Measurements from ENCODE around the gene IKZF2. TPM values are rescaled to one million over a fixed set of nuclear protein-coding genes. Genes with fewer than 3 reads are reported as not detected.

Gene IKZF2
- total and polyA plus RNA-seq, 4 donors = 1.3 to 51.4 (median 7.3) TPM

- 84 to 91% methylated on average over 1 of the region's 1 CpG for WGBS, 2 donors
- ATAC-seq (ENCODE audit: insufficient read depth, low FRiP score) = no peak
- H3K4me3 ChIP-seq = no peak overlapping the region
- no peak overlapping the region for H3K9ac ChIP-seq (ENCODE audit: insufficient read depth in 1 of 2, low read length in 2 of 2)
- H3K27ac ChIP-seq (ENCODE audit: low read depth in 1 of 2, low read length in 1 of 2) = no peak overlapping the region
- H3K4me1 ChIP-seq (ENCODE audit: control insufficient read depth in 5 of 5, insufficient read depth in 5 of 5, low read length in 5 of 5) = no peaks in the 10 kb centered on the region
- no peak for TF ChIP-seq CTCF (IDR thresholded peaks at IDR 0.05; ENCODE audit: control extremely low read depth, extremely low read depth)
- no peaks in the 10 kb centered on the region for H3K36me3 ChIP-seq (ENCODE audit: control insufficient read depth in 4 of 4, insufficient read depth in 4 of 4, low read length in 4 of 4)
- no peak for DNase-seq
- no peaks in the 10 kb centered on the region for H3K27me3 ChIP-seq (ENCODE audit: control insufficient read depth in 3 of 3, insufficient read depth in 3 of 3, low read length in 2 of 3)
- no peaks in the 10 kb centered on the region for H3K9me3 ChIP-seq (ENCODE audit: control insufficient read depth in 4 of 4, insufficient read depth in 3 of 4, low read length in 3 of 4)
These were observed 105.0 kb downstream of the IKZF2 start for GRCh38 chr2:213046431-213046830.

GRCh38 chr2:213043566-213043965 lies 107.8 kb downstream of the IKZF2 start:
- Histone ChIP-seq H3K4me1 (ENCODE audit: control insufficient read depth in 5 of 5, insufficient read depth in 5 of 5, low read length in 5 of 5) (no peaks in the 10 kb centered on the region), H3K9ac (ENCODE audit: insufficient read depth in 1 of 2, low read length in 2 of 2) (no peak overlapping the region), H3K4me3 (no peak overlapping the region), H3K27ac (ENCODE audit: low read depth in 1 of 2, low read length in 1 of 2) (no peak overlapping the region), H3K36me3 (ENCODE audit: control insufficient read depth in 4 of 4, insufficient read depth in 4 of 4, low read length in 4 of 4) (no peaks in the 10 kb centered on the region), H3K9me3 (ENCODE audit: control insufficient read depth in 4 of 4, insufficient read depth in 3 of 4, low read length in 3 of 4) (no peaks in the 10 kb centered on the region), H3K27me3 (ENCODE audit: control insufficient read depth in 3 of 3, insufficient read depth in 3 of 3, low read length in 2 of 3) (no peaks in the 10 kb centered on the region)
- ATAC-seq (ENCODE audit: insufficient read depth, low FRiP score) (no peak), DNase-seq (no peak)
- 83 to 98% methylated on average over 3 of the region's 3 CpGs for WGBS, 2 donors
- no peak for TF ChIP-seq CTCF (IDR thresholded peaks at IDR 0.05; ENCODE audit: control extremely low read depth, extremely low read depth)

- no peak for TF ChIP-seq CTCF (IDR thresholded peaks at IDR 0.05; ENCODE audit: control extremely low read depth, extremely low read depth)
- no peaks in the 10 kb centered on the region for H3K27me3 ChIP-seq (ENCODE audit: control insufficient read depth in 3 of 3, insufficient read depth in 3 of 3, low read length in 2 of 3)
- DNase-seq (no peak), ATAC-seq (ENCODE audit: insufficient read depth, low FRiP score) (no peak)
- no peak overlapping the region for H3K4me3 ChIP-seq
- H3K36me3 ChIP-seq (ENCODE audit: control insufficient read depth in 4 of 4, insufficient read depth in 4 of 4, low read length in 4 of 4) = no peaks in the 10 kb centered on the region
- no peak overlapping the region for H3K9ac ChIP-seq (ENCODE audit: insufficient read depth in 1 of 2, low read length in 2 of 2)
- 46 to 71% methylated on average over 4 of the region's 4 CpGs for WGBS, 2 donors
- H3K9me3 ChIP-seq (ENCODE audit: control insufficient read depth in 4 of 4, insufficient read depth in 3 of 4, low read length in 3 of 4) = no peaks in the 10 kb centered on the region
- no peaks in the 10 kb centered on the region for H3K4me1 ChIP-seq (ENCODE audit: control insufficient read depth in 5 of 5, insufficient read depth in 5 of 5, low read length in 5 of 5)
- H3K27ac ChIP-seq (ENCODE audit: low read depth in 1 of 2, low read length in 1 of 2) = no peak overlapping the region
These were observed 109.2 kb downstream of the IKZF2 start for GRCh38 chr2:213042262-213042661.

GRCh38 chr2:213036836-213037235 lies 114.6 kb downstream of the IKZF2 start:
- ATAC-seq (ENCODE audit: insufficient read depth, low FRiP score) (no peak), DNase-seq (no peak)
- Histone ChIP-seq H3K4me3 (no peak overlapping the region), H3K27me3 (ENCODE audit: control insufficient read depth in 3 of 3, insufficient read depth in 3 of 3, low read length in 2 of 3) (no peaks in the 10 kb centered on the region), H3K36me3 (ENCODE audit: control insufficient read depth in 4 of 4, insufficient read depth in 4 of 4, low read length in 4 of 4) (no peaks in the 10 kb centered on the region), H3K4me1 (ENCODE audit: control insufficient read depth in 5 of 5, insufficient read depth in 5 of 5, low read length in 5 of 5) (no peaks in the 10 kb centered on the region), H3K9me3 (ENCODE audit: control insufficient read depth in 4 of 4, insufficient read depth in 3 of 4, low read length in 3 of 4) (no peaks in the 10 kb centered on the region), H3K9ac (ENCODE audit: insufficient read depth in 1 of 2, low read length in 2 of 2) (no peak overlapping the region), H3K27ac (ENCODE audit: low read depth in 1 of 2, low read length in 1 of 2) (no peak overlapping the region)
- 0 to 51% methylated on average over 1 of the region's 1 CpG for WGBS, 2 donors
- TF ChIP-seq CTCF (IDR thresholded peaks at IDR 0.05; ENCODE audit: control extremely low read depth, extremely low read depth) = no peak

All from lung (tissue), 12 donors.